HEK293 (cell line): ENCODE data around the gene ADNP.

Experiments used
- ATF2 ChIP-seq: fragments of 450-650 bp; formaldehyde crosslinking; IDR thresholded peaks from 2 replicates; pipeline ENCODE4 v1.5.1; 2016; ENCODE audit warnings: missing biosample characterization, missing genetic modification characterization, low read depth
- CTCF ChIP-seq: fragments of 450-650 bp; formaldehyde crosslinking; IDR thresholded peaks from 2 replicates; pipeline ENCODE4 v1.5.1; 2016; ENCODE audit warnings: missing biosample characterization, missing genetic modification characterization
- ELK4 ChIP-seq: IDR thresholded peaks from 2 replicates; pipeline ENCODE4 v1.6.1; 2011; ENCODE audit warnings: mild to moderate bottlenecking, low read depth, low read length, borderline replicate concordance
- MZF1 ChIP-seq: fragments of 450-650 bp; formaldehyde crosslinking; IDR thresholded peaks from 2 replicates; pipeline ENCODE4 v1.5.1; 2017; ENCODE audit warnings: missing biosample characterization, missing genetic modification characterization, borderline replicate concordance
- YY1 ChIP-seq: fragments of 450-650 bp; formaldehyde crosslinking; IDR thresholded peaks from 2 replicates; pipeline ENCODE4 v1.5.1; 2018; ENCODE audit warnings: missing biosample characterization, missing genetic modification characterization
- ZBTB6 ChIP-seq: fragments of 450-650 bp; formaldehyde crosslinking; IDR thresholded peaks from 2 replicates; pipeline ENCODE4 v1.5.1; 2017; ENCODE audit warnings: missing biosample characterization, missing genetic modification characterization
- ZBTB7A ChIP-seq: fragments of 450-650 bp; formaldehyde crosslinking; IDR thresholded peaks from 2 replicates; pipeline ENCODE4 v1.5.1; 2016; ENCODE audit warnings: low read depth, missing biosample characterization, missing genetic modification characterization
- ZNF274 ChIP-seq, 2 experiments: fragments of 200-500 bp in 1 of 2; fragments of 450-650 bp in 1 of 2; sonication (Bioruptor generic) in 1 of 2; formaldehyde crosslinking in 1 of 2; IDR thresholded peaks; 2 replicates each; pipeline versions ENCODE4 v1.5.1 to v1.6.1; 2014 to 2016; ENCODE audit warnings: borderline replicate concordance in 1 of 2, inconsistent platforms in 1 of 2, low read length in 1 of 2, missing biosample characterization in 1 of 2, missing genetic modification characterization in 1 of 2
- ZNF416 ChIP-seq: fragments of 450-650 bp; formaldehyde crosslinking; IDR thresholded peaks from 2 replicates; pipeline ENCODE4 v1.5.1; 2016; ENCODE audit warnings: missing biosample characterization, missing genetic modification characterization
- ZNF501 ChIP-seq: fragments of 450-650 bp; formaldehyde crosslinking; IDR thresholded peaks from 2 replicates; pipeline ENCODE4 v1.5.1; 2016; ENCODE audit warnings: missing biosample characterization, missing genetic modification characterization

- TF ChIP-seq ELK4 (no peak), ZBTB6 (tag by site-specific recombination) (no peak), YY1 (tag by site-specific recombination) (no peak), ZNF501 (tag by site-specific recombination) (no peak), ZBTB7A (no peak), ZNF274 (IDR thresholded peaks at IDR 0.05; ENCODE audit: low read length) (no peak), ZNF274 (tag by site-specific recombination; IDR thresholded peaks at IDR 0.05; ENCODE audit: borderline replicate concordance) (no peak), CTCF (tag by site-specific recombination) (no peak), ATF2 (tag by site-specific recombination) (no peak), ZNF416 (no peak), MZF1 (tag by site-specific recombination) (no peak)
Observed at GRCh38 chr20:50895111-50895830, 36.0 kb downstream of the ADNP start.
